BLaER1 treated with 17β-estradiol and CSF1 and Interleukin-3, amounts not matched to agents 10 nM and 100 nM (cell line): ENCODE measurements around the gene AGER.

ENCODE experiments used
- H3K27ac ChIP-seq, 11 experiments: shearing (Covaris generic); formaldehyde crosslinking; 2 replicates each; pipeline ENCODE4 v1.8.1; 2022
- H3K27me3 ChIP-seq, 11 experiments: shearing (Covaris generic); formaldehyde crosslinking; 2 replicates each; pipeline ENCODE4 v1.8.1; 2022
- H3K36me3 ChIP-seq, 11 experiments: shearing (Covaris generic); formaldehyde crosslinking; 2 replicates each; pipeline ENCODE4 v1.8.1; 2022
- H3K4me1 ChIP-seq, 10 experiments: shearing (Covaris generic); formaldehyde crosslinking; 2 replicates each; pipeline ENCODE4 v1.8.1; 2022
- H3K4me2 ChIP-seq, 11 experiments: shearing (Covaris generic); formaldehyde crosslinking; 2 replicates each; pipeline ENCODE4 v1.8.1; 2022
- H3K4me3 ChIP-seq, 10 experiments: shearing (Covaris generic); formaldehyde crosslinking; 2 replicates each; pipeline ENCODE4 v1.8.1; 2022
- H3K9ac ChIP-seq, 11 experiments: shearing (Covaris generic); formaldehyde crosslinking; 2 replicates each; pipeline ENCODE4 v1.8.1; 2022
- H3K9me3 ChIP-seq, 11 experiments: shearing (Covaris generic); formaldehyde crosslinking; replicated peaks in 1 of 11; 2 replicates each; pipeline ENCODE4 v1.8.1; 2022
- H4K20me1 ChIP-seq, 11 experiments: shearing (Covaris generic); formaldehyde crosslinking; 2 replicates each; pipeline ENCODE4 v1.8.1; 2022
- Cebpa-rat ChIP-seq, 11 experiments: shearing (Covaris generic); IDR thresholded peaks; 2 replicates each; pipeline ENCODE4 v1.8.1; 2022

The AGER gene

GRCh38 chr6:32171234-32171633 lies 12.8 kb downstream of the AGER start:
- Histone ChIP-seq H3K9me3 (no peaks in the 10 kb centered on the region), H3K27me3 (no peaks in the 10 kb centered on the region), H3K4me1 (peaks cover 34 to 50% (median 40%) of the 10 kb centered on the region in 10 experiments), H4K20me1 (peaks cover 0 to 25% (median 0%) of the 10 kb centered on the region in 11 experiments; a peak in 2 of 22 replicates), H3K9ac (no peak overlapping the region), H3K4me2 (no peak overlapping the region), H3K4me3 (no peak overlapping the region), H3K36me3 (peaks cover 48 to 56% (median 52%) of the 10 kb centered on the region in 11 experiments), H3K27ac (no peak overlapping the region)
- no peak for TF ChIP-seq Cebpa-rat (IDR thresholded peaks at IDR 0.05)

GRCh38 chr6:32170294-32170693 lies 13.8 kb downstream of the AGER start:
- Histone ChIP-seq H3K4me2 (no peak overlapping the region; a peak in 1 of 22 replicates), H3K27ac (no peak overlapping the region), H3K27me3 (no peaks in the 10 kb centered on the region), H3K9ac (no peak overlapping the region), H3K9me3 (no peaks in the 10 kb centered on the region), H3K4me1 (peaks cover 29 to 45% (median 37%) of the 10 kb centered on the region in 10 experiments), H3K4me3 (no peak overlapping the region), H4K20me1 (peaks cover 0 to 29% (median 0%) of the 10 kb centered on the region in 11 experiments; a peak in 2 of 22 replicates), H3K36me3 (peaks cover 49 to 65% (median 58%) of the 10 kb centered on the region in 11 experiments)
- TF ChIP-seq Cebpa-rat (IDR thresholded peaks at IDR 0.05), result no peak

- H3K27ac ChIP-seq, result no peak overlapping the region
- H3K4me1 ChIP-seq, result peaks cover 16 to 32% (median 24%) of the 10 kb centered on the region in 10 experiments
- H3K9ac ChIP-seq, result no peak overlapping the region
- peaks cover 0 to 29% (median 0%) of the 10 kb centered on the region in 11 experiments; a peak in 2 of 22 replicates for H4K20me1 ChIP-seq
- H3K36me3 ChIP-seq, result peaks cover 49 to 73% (median 61%) of the 10 kb centered on the region in 11 experiments
- H3K27me3 ChIP-seq, result no peaks in the 10 kb centered on the region
- H3K4me3 ChIP-seq, result no peak overlapping the region
- H3K9me3 ChIP-seq, result no peaks in the 10 kb centered on the region
- no peak overlapping the region; a peak in 1 of 22 replicates for H3K4me2 ChIP-seq
- TF ChIP-seq Cebpa-rat (IDR thresholded peaks at IDR 0.05), result no peak
Measured at GRCh38 chr6:32168807-32169591, 15.1 kb downstream of the AGER start.

- no peak overlapping the region for H3K4me3 ChIP-seq
- peaks cover 10 to 26% (median 18%) of the 10 kb centered on the region in 10 experiments for H3K4me1 ChIP-seq
- no peaks in the 10 kb centered on the region for H3K27me3 ChIP-seq
- peak overlapping the region in 2 of 11 experiments; percentile 17 to 39; a peak in 2 of 22 replicates for H3K9ac ChIP-seq
- TF ChIP-seq Cebpa-rat (IDR thresholded peaks at IDR 0.05), result no peak
- H3K9me3 ChIP-seq, result no peaks in the 10 kb centered on the region
- H4K20me1 ChIP-seq, result peaks cover 0 to 29% (median 0%) of the 10 kb centered on the region in 11 experiments; a peak in 2 of 22 replicates
- no peak overlapping the region for H3K27ac ChIP-seq
- peaks cover 53 to 79% (median 61%) of the 10 kb centered on the region in 11 experiments for H3K36me3 ChIP-seq
- peak overlapping the region in 3 of 11 experiments; percentile 6 to 41 (median 21); a peak in 3 of 22 replicates for H3K4me2 ChIP-seq
Measured at GRCh38 chr6:32168350-32168749, 15.7 kb downstream of the AGER start.

GRCh38 chr6:32167761-32168262 lies 16.2 kb downstream of the AGER start:
- Histone ChIP-seq H3K4me3 (no peak overlapping the region), H3K36me3 (peaks cover 54 to 85% (median 66%) of the 10 kb centered on the region in 11 experiments), H3K4me1 (peaks cover 5 to 20% (median 12%) of the 10 kb centered on the region in 10 experiments; a peak in 19 of 20 replicates), H3K9ac (peak overlapping the region in 2 of 11 experiments; percentile 17 to 39; a peak in 2 of 22 replicates), H3K27ac (no peak overlapping the region; a peak in 1 of 22 replicates), H3K27me3 (no peaks in the 10 kb centered on the region), H4K20me1 (peaks cover 0 to 29% (median 0%) of the 10 kb centered on the region in 11 experiments; a peak in 2 of 22 replicates), H3K9me3 (no peaks in the 10 kb centered on the region), H3K4me2 (peak overlapping the region in 3 of 11 experiments; percentile 6 to 41 (median 21); a peak in 2 of 22 replicates)
- no peak for TF ChIP-seq Cebpa-rat (IDR thresholded peaks at IDR 0.05)

GRCh38 chr6:32167154-32167760 lies 16.8 kb downstream of the AGER start:
- Histone ChIP-seq H4K20me1 (peaks cover 0 to 29% (median 0%) of the 10 kb centered on the region in 11 experiments; a peak in 1 of 22 replicates), H3K27ac (no peak overlapping the region), H3K4me3 (no peak overlapping the region), H3K9me3 (no peaks in the 10 kb centered on the region), H3K27me3 (no peaks in the 10 kb centered on the region), H3K36me3 (peaks cover 55 to 90% (median 72%) of the 10 kb centered on the region in 11 experiments), H3K4me1 (peaks cover 0 to 16% (median 9%) of the 10 kb centered on the region in 10 experiments; a peak in 13 of 20 replicates), H3K9ac (no peak overlapping the region), H3K4me2 (no peak overlapping the region)
- TF ChIP-seq Cebpa-rat (IDR thresholded peaks at IDR 0.05), result no peak

- peaks cover 55 to 92% (median 76%) of the 10 kb centered on the region in 11 experiments for H3K36me3 ChIP-seq
- no peak overlapping the region for H3K4me3 ChIP-seq
- peaks cover 0 to 16% (median 8%) of the 10 kb centered on the region in 10 experiments; a peak in 9 of 20 replicates for H3K4me1 ChIP-seq
- no peak for TF ChIP-seq Cebpa-rat (IDR thresholded peaks at IDR 0.05)
- peaks cover 0 to 29% (median 0%) of the 10 kb centered on the region in 11 experiments; a peak in 1 of 22 replicates for H4K20me1 ChIP-seq
- H3K27ac ChIP-seq, result no peak overlapping the region
- H3K9ac ChIP-seq, result no peak overlapping the region
- H3K9me3 ChIP-seq, result no peaks in the 10 kb centered on the region
- H3K27me3 ChIP-seq, result no peaks in the 10 kb centered on the region
- no peak overlapping the region for H3K4me2 ChIP-seq
Measured at GRCh38 chr6:32166411-32167061, 17.5 kb downstream of the AGER start.

- Histone ChIP-seq H3K4me1 (peaks cover 0 to 12% (median 7%) of the 10 kb centered on the region in 10 experiments; a peak in 7 of 20 replicates), H3K27ac (no peak within 1 kb of the TSS), H3K9ac (0 out of 22 replicates have a peak within 1 kb of the TSS, but pooled peaks of 1 of the 11 experiments have one; percentile 5), H3K9me3 (no peaks in the 10 kb centered on the region), H3K27me3 (no peaks in the 10 kb centered on the region), H3K36me3 (peaks cover 33 to 76% (median 56%) of the 10 kb centered on the region in 11 experiments), H3K4me3 (no peak within 1 kb of the TSS), H4K20me1 (peaks cover 0 to 29% (median 0%) of the 10 kb centered on the region in 11 experiments; a peak in 1 of 22 replicates), H3K4me2 (no peak within 1 kb of the TSS)
- TF ChIP-seq Cebpa-rat (IDR thresholded peaks at IDR 0.05), result no peak
Measured at GRCh38 chr6:32164295-32164694, 19.8 kb downstream of the AGER start, which contains the start of gene EGFL8. Gene EGFL8 (plus strand): TSS chr6:32164595. CDS start chr6:32166166, 1,571 bp downstream.
